AG04450 (cell line): Measurements from ENCODE around the gene EHMT1. TPM values are rescaled to one million over a fixed set of nuclear protein-coding genes. Genes with fewer than 3 reads are reported as not detected.

Experiments used
- CTCF ChIA-PET: fragments of 300-600, 350-600 bp; formaldehyde crosslinking; extraction: SDS; loops from one replicate; lab custom pipeline; 2022; ENCODE audit warnings: antibody characterized with exemption, inconsistent platforms; lab: Charles Lee
- POLR2A ChIA-PET: fragments of 350-600 bp; formaldehyde crosslinking; extraction: SDS; loops from one replicate; lab custom pipeline; 2021; ENCODE audit warnings: antibody characterized with exemption, inconsistent platforms; lab: Yijun Ruan, JAX
- DNase-seq: peaks from one replicate; pipeline ENCODE4 v3.0.0-alpha.2; 2011; ENCODE audit warnings: low read depth, low spot score
- H3K27ac ChIP-seq: one replicate; pipeline ENCODE4 v1.5.1; 2012; ENCODE audit warnings: low read depth, low read length, control low read depth
- H3K27me3 ChIP-seq: one replicate; pipeline ENCODE4 v1.6.0; 2012; ENCODE audit warnings: low read length; ENCODE audit not compliant: control insufficient read depth, insufficient read depth
- H3K4me3 ChIP-seq: 2 replicates; pipeline ENCODE4 v1.5.1; 2011; ENCODE audit warnings: mild to moderate bottlenecking, low read depth, low read length, control low read depth
- H3K9me3 ChIP-seq: 2 replicates; pipeline ENCODE4 v1.5.1; 2012; ENCODE audit warnings: low read length; ENCODE audit not compliant: control insufficient read depth, insufficient read depth
- CTCF ChIP-seq: IDR thresholded peaks from 2 replicates; pipeline ENCODE4 v1.5.1; 2011; ENCODE audit warnings: low read depth, low read length, control low read depth, inconsistent platforms
- polyA plus RNA-seq: library from polyadenylated mRNA; depleted of rRNA; stranded (reverse); fragments of >200 nt; gene quantifications from 2 replicates; pipeline ENCODE4 v1.2.3, GENCODE V29; 2011

EHMT1 gene
- polyA plus RNA-seq, 1 experiment = 26.1 TPM

- CTCF ChIA-PET = interaction anchor here (1.1 kb wide), 1 partner anchor 22 kb away, joined by 3 read pairs; no protein-coding TSS in a partner anchor
- Histone ChIP-seq H3K27me3 (no peaks in the 10 kb centered on the region), H3K9me3 (no peaks in the 10 kb centered on the region; the same call in 1 of the 2 replicates), H3K27ac (no peak overlapping the region), H3K4me3 (no peak overlapping the region)
- TF ChIP-seq CTCF = no peak
- POLR2A ChIA-PET = no interaction called here
- no peak for DNase-seq
Measured at GRCh38 chr9:137650779-137651178, 32.0 kb downstream of the EHMT1 start.

GRCh38 chr9:137656416-137656815, 37.6 kb downstream of the EHMT1 start:
- Histone ChIP-seq H3K27me3 (no peaks in the 10 kb centered on the region), H3K27ac (no peak overlapping the region), H3K4me3 (no peak overlapping the region), H3K9me3 (no peaks in the 10 kb centered on the region)
- ChIA-PET POLR2A (no interaction called here), CTCF (no interaction called here)
- DNase-seq = no peak
- TF ChIP-seq CTCF = no peak

GRCh38 chr9:137657606-137658005, 38.8 kb downstream of the EHMT1 start:
- Histone ChIP-seq H3K27ac (no peak overlapping the region), H3K27me3 (no peaks in the 10 kb centered on the region), H3K9me3 (no peaks in the 10 kb centered on the region), H3K4me3 (no peak overlapping the region)
- ChIA-PET POLR2A (no interaction called here), CTCF (no interaction called here)
- no peak for TF ChIP-seq CTCF
- no peak for DNase-seq

- Histone ChIP-seq H3K27me3 (no peaks in the 10 kb centered on the region), H3K27ac (no peak overlapping the region), H3K9me3 (no peaks in the 10 kb centered on the region), H3K4me3 (no peak overlapping the region)
- ChIA-PET POLR2A (no interaction called here), CTCF (interaction anchor here (2.4 kb wide), 1 partner anchor 13 kb away, joined by 14 read pairs; no protein-coding TSS in a partner anchor)
- DNase-seq = no peak
- no peak for TF ChIP-seq CTCF
Measured at GRCh38 chr9:137658781-137659180, 40.0 kb downstream of the EHMT1 start.

GRCh38 chr9:137660144-137660543, 41.3 kb downstream of the EHMT1 start:
- DNase-seq = no peak
- CTCF ChIA-PET = interaction anchor here (2.4 kb wide), 1 partner anchor 12 kb away, joined by 14 read pairs; no protein-coding TSS in a partner anchor
- Histone ChIP-seq H3K4me3 (no peak overlapping the region), H3K9me3 (no peaks in the 10 kb centered on the region), H3K27me3 (no peaks in the 10 kb centered on the region), H3K27ac (no peak overlapping the region)
- POLR2A ChIA-PET = no interaction called here
- no peak for TF ChIP-seq CTCF
